Neural progenitor cell (in vitro differentiated cells): ENCODE measurements around the gene GOLGA6L10. TPM values are rescaled to one million over a fixed set of nuclear protein-coding genes. Genes with fewer than 3 reads are reported as not detected.
"Not testable (repeated sequence)": the region's sequence is repeated elsewhere in the genome, so short reads cannot be mapped to it uniquely, and the experiment has no call there.

Experiments
- DNase-seq: peaks from one replicate; pipeline ENCODE4 v3.0.0-alpha.2; 2016; ENCODE audit warnings: low spot score
- H2AFZ ChIP-seq: fragments of 200-600 bp; sonication (generic); replicated peaks from 2 replicates; pipeline ENCODE4 v1.6.1; 2016; ENCODE audit warnings: antibody characterized with exemption
- H3F3A ChIP-seq: fragments of 200-600 bp; sonication (generic); 2 replicates; pipeline ENCODE4 v1.6.1; 2016; ENCODE audit warnings: antibody characterized with exemption, low read depth
- H3K27ac ChIP-seq: fragments of 200-600 bp; sonication (generic); 2 replicates; pipeline ENCODE4 v1.5.1; 2016; ENCODE audit warnings: mild to moderate bottlenecking
- H3K27me3 ChIP-seq: fragments of 200-600 bp; sonication (generic); 2 replicates; pipeline ENCODE4 v1.6.1; 2016; ENCODE audit warnings: mild to moderate bottlenecking, moderate library complexity
- H3K36me3 ChIP-seq: fragments of 200-600 bp; sonication (generic); 2 replicates; pipeline ENCODE4 v1.5.1; 2016
- H3K4me1 ChIP-seq: fragments of 200-600 bp; sonication (generic); 2 replicates; pipeline ENCODE4 v1.6.1; 2016; ENCODE audit warnings: mixed run types
- H3K4me2 ChIP-seq: fragments of 200-600 bp; sonication (generic); 2 replicates; pipeline ENCODE4 v1.6.1; 2016
- H3K4me3 ChIP-seq: fragments of 200-600 bp; sonication (generic); 2 replicates; pipeline ENCODE4 v1.5.1; 2016
- H3K79me2 ChIP-seq: fragments of 200-600 bp; sonication (generic); 2 replicates; pipeline ENCODE4 v1.6.1; 2016; ENCODE audit warnings: low read depth
- H3K9ac ChIP-seq: fragments of 200-600 bp; sonication (generic); 2 replicates; pipeline ENCODE4 v1.6.1; 2016
- H3K9me3 ChIP-seq: fragments of 200-600 bp; sonication (generic); 2 replicates; pipeline ENCODE4 v1.5.1; 2016; ENCODE audit warnings: low read depth
- H4K20me1 ChIP-seq: fragments of 200-600 bp; sonication (generic); 2 replicates; pipeline ENCODE4 v1.6.1; 2016; ENCODE audit warnings: low read depth
- H3K27ac Mint-ChIP-seq: 3 replicates; pipeline ENCODE4 v1.8.0; 2021; ENCODE audit warnings: mixed read lengths
- H3K27me3 Mint-ChIP-seq: 2 replicates; pipeline ENCODE4 v1.8.0; 2022; ENCODE audit warnings: low read depth, mild to moderate bottlenecking, inconsistent platforms, moderate library complexity, mixed read lengths; ENCODE audit not compliant: insufficient read depth
- H3K36me3 Mint-ChIP-seq: 3 replicates; pipeline ENCODE4 v1.8.0; 2021; ENCODE audit warnings: mixed read lengths
- H3K4me1 Mint-ChIP-seq: 3 replicates; pipeline ENCODE4 v1.8.0; 2021; ENCODE audit warnings: mixed read lengths
- H3K4me3 Mint-ChIP-seq: 3 replicates; pipeline ENCODE4 v1.8.0; 2021; ENCODE audit warnings: mild to moderate bottlenecking, moderate library complexity, mixed read lengths
- H3K9me3 Mint-ChIP-seq: 3 replicates; pipeline ENCODE4 v1.8.0; 2020; ENCODE audit warnings: mixed read lengths
- CTCF ChIP-seq: fragments of 200-600 bp; sonication (generic); IDR thresholded peaks from 2 replicates; pipeline ENCODE4 v1.5.1; 2017; ENCODE audit warnings: antibody characterized with exemption, mild to moderate bottlenecking
- EZH2 ChIP-seq: fragments of 200-600 bp; sonication (generic); IDR thresholded peaks from 2 replicates; pipeline ENCODE4 v1.6.1; 2017; ENCODE audit warnings: antibody characterized with exemption, mild to moderate bottlenecking, moderate library complexity
- EZH2phosphoT487 ChIP-seq: fragments of 200-600 bp; sonication (generic); IDR thresholded peaks from 2 replicates; pipeline ENCODE4 v1.6.1; 2017; ENCODE audit warnings: antibody characterized with exemption
- total RNA-seq: library from RNA; depleted of rRNA; stranded (reverse); fragments of >200 nt; gene quantifications from 2 replicates; pipeline ENCODE4 v1.2.3, GENCODE V29; 2015; ENCODE audit warnings: low replicate concordance

GOLGA6L10 gene
- total RNA-seq, 1 donor from 2014 or later: 1.3 TPM

- no peaks in the 10 kb centered on the region for H3K4me1 ChIP-seq
- no peaks in the 10 kb centered on the region for H3K27me3 ChIP-seq
- no peaks in the 10 kb centered on the region for H3K79me2 ChIP-seq
- H3K36me3 Mint-ChIP-seq: no peaks in the 10 kb centered on the region
- no peaks in the 10 kb centered on the region for H3K9me3 ChIP-seq
- H4K20me1 ChIP-seq: no peaks in the 10 kb centered on the region
- H3K36me3 ChIP-seq: no peaks in the 10 kb centered on the region
- H3K4me3 ChIP-seq: no peak overlapping the region
- peaks cover 16% of the 10 kb centered on the region for H3K9me3 Mint-ChIP-seq
- H2AFZ ChIP-seq: no peak overlapping the region
- H3K4me3 Mint-ChIP-seq: no peak overlapping the region
- no peak overlapping the region for H3K9ac ChIP-seq
- no peak overlapping the region for H3K27ac ChIP-seq
- H3F3A ChIP-seq: no peaks in the 10 kb centered on the region
- no peak for DNase-seq
- TF ChIP-seq EZH2phosphoT487 (no peak), EZH2 (no peak), CTCF (no peak)
- peaks cover 4% of the 10 kb centered on the region for H3K27me3 Mint-ChIP-seq
- no peak overlapping the region for H3K27ac Mint-ChIP-seq
- H3K4me2 ChIP-seq: no peak overlapping the region
- H3K4me1 Mint-ChIP-seq: no peaks in the 10 kb centered on the region
Observed at GRCh38 chr15:82312586-82313349, 36.5 kb downstream of the GOLGA6L10 start.

DNA sequence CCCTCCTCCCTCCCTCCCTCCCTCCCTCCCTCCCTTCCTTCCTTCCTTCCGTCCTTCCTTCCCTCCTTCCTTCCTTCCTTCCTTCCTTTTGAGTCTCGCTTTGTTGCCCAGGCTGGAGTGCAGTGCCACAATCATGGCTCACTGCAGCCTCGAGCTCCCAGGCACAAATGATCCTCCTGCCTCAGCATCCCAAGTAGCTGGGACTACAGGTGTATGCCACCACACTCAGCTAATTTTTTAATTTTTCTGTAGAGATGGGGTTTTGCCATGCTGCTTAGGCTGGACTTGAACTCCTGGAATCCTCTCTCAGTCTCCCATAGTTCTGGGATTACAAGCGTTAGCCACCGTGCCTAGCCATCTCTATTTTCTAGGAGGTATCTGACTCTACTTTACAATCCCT lies 38.0 kb downstream of the GOLGA6L10 start:
- not testable (repeated sequence) for H3K4me3 Mint-ChIP-seq

GRCh38 chr15:82309802-82310201 lies 39.5 kb downstream of the GOLGA6L10 start:
- Mint-ChIP-seq H3K4me1 (no peaks in the 10 kb centered on the region), H3K27me3 (peaks cover 8% of the 10 kb centered on the region), H3K4me3 (no peak overlapping the region), H3K9me3 (peaks cover 16% of the 10 kb centered on the region), H3K36me3 (no peaks in the 10 kb centered on the region), H3K27ac (no peak overlapping the region)
- no peak for DNase-seq
- Histone ChIP-seq H3K79me2 (no peaks in the 10 kb centered on the region), H3F3A (no peaks in the 10 kb centered on the region), H3K4me1 (no peaks in the 10 kb centered on the region), H3K36me3 (no peaks in the 10 kb centered on the region), H3K4me2 (no peak overlapping the region), H3K4me3 (no peak overlapping the region), H3K9me3 (no peaks in the 10 kb centered on the region), H4K20me1 (no peaks in the 10 kb centered on the region), H3K9ac (no peak overlapping the region), H3K27ac (no peak overlapping the region), H2AFZ (no peak overlapping the region), H3K27me3 (no peaks in the 10 kb centered on the region)
- TF ChIP-seq EZH2phosphoT487: no peak
- TF ChIP-seq CTCF: no peak
- no peak for TF ChIP-seq EZH2

More for the DNA sequence above, 38.0 kb downstream of the GOLGA6L10 start:
- H3K79me2 ChIP-seq, H3F3A ChIP-seq, DNase-seq, H4K20me1 ChIP-seq, H3K4me3 ChIP-seq, H3K9me3 ChIP-seq, H3K36me3 Mint-ChIP-seq, H3K27me3 Mint-ChIP-seq, H3K9ac ChIP-seq, H3K27me3 ChIP-seq, H3K36me3 ChIP-seq, H3K27ac ChIP-seq, H3K4me1 Mint-ChIP-seq, H3K4me2 ChIP-seq, H2AFZ ChIP-seq, H3K4me1 ChIP-seq, H3K27ac Mint-ChIP-seq: not testable (repeated sequence)
- peaks cover 16% of the 10 kb centered on the region for H3K9me3 Mint-ChIP-seq

DNA sequence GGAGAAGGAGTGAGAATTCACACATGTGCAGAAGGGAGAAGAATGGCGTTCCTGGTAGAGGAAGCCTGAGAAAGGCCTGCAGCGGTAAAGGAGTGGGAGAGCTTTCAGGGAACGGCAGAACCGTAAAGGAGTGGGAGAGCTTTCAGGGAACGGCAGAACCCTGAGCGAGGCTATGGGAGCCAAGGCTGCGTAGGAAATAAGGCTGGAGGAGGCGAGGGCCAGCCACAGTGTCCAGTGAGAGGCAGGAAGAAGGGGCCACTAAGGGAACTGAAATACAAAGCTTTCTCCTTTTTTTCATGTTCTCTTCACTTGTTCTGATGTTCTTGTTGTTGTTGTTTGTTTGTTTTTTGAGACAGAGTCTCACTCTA lies 41.6 kb downstream of the GOLGA6L10 start:
- Histone ChIP-seq H3K36me3 (no peaks in the 10 kb centered on the region), H3F3A (no peaks in the 10 kb centered on the region), H3K4me1 (no peaks in the 10 kb centered on the region), H3K9ac (no peak overlapping the region), H3K27me3 (no peaks in the 10 kb centered on the region), H3K9me3 (no peaks in the 10 kb centered on the region), H3K79me2 (no peaks in the 10 kb centered on the region), H3K4me3 (no peak overlapping the region), H4K20me1 (no peaks in the 10 kb centered on the region), H3K4me2 (no peak overlapping the region), H2AFZ (no peak overlapping the region), H3K27ac (no peak overlapping the region)
- no peaks in the 10 kb centered on the region for H3K4me1 Mint-ChIP-seq
- H3K27me3 Mint-ChIP-seq: peaks cover 5% of the 10 kb centered on the region
- DNase-seq: no peak
- TF ChIP-seq CTCF (no peak), EZH2phosphoT487 (no peak), EZH2 (no peak)
- H3K4me3 Mint-ChIP-seq: no peak overlapping the region
- no peak overlapping the region for H3K27ac Mint-ChIP-seq
- no peaks in the 10 kb centered on the region for H3K36me3 Mint-ChIP-seq
- H3K9me3 Mint-ChIP-seq: peaks cover 12% of the 10 kb centered on the region
